ENCODE data around the gene OR2T11.

DNA sequence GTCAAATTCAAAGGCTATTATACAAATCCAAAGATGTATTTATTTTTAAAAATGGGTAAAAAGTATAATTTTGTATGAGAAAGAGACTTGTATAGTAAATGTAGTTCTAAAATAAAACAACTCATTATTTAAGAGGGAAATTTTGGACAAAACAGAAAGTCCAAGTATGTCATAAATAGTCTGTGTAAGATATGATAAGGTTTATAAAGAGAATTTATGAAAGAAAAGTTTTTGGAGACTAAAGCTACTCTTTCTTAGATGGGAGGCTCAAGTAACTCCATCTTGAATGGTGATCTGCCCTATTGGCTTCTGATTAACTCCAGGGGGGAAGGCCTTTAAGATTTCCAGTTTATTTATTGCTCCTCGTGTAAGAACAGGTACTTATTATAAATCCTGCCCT, 35.1 kb upstream of the OR2T11 start:
- TF ChIP-seq, protein P1, sequence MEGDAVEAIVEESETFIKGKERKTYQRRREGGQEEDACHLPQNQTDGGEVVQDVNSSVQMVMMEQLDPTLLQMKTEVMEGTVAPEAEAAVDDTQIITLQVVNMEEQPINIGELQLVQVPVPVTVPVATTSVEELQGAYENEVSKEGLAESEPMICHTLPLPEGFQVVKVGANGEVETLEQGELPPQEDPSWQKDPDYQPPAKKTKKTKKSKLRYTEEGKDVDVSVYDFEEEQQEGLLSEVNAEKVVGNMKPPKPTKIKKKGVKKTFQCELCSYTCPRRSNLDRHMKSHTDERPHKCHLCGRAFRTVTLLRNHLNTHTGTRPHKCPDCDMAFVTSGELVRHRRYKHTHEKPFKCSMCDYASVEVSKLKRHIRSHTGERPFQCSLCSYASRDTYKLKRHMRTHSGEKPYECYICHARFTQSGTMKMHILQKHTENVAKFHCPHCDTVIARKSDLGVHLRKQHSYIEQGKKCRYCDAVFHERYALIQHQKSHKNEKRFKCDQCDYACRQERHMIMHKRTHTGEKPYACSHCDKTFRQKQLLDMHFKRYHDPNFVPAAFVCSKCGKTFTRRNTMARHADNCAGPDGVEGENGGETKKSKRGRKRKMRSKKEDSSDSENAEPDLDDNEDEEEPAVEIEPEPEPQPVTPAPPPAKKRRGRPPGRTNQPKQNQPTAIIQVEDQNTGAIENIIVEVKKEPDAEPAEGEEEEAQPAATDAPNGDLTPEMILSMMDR (IDR thresholded peaks at IDR 0.05; ENCODE audit: insufficient read depth, low read depth, low read length), result no peak
- no peak for TF ChIP-seq EZH2 (IDR thresholded peaks at IDR 0.05; ENCODE audit: insufficient read depth, low read length)

Data from astrocyte (in vitro differentiated cells and primary cell).